Measurements from ENCODE around the gene PLEKHS1.
"Not testable (repeated sequence)": the region's sequence is repeated elsewhere in the genome, so short reads cannot be mapped to it uniquely, and the experiment has no call there.

The PLEKHS1 gene

DNA sequence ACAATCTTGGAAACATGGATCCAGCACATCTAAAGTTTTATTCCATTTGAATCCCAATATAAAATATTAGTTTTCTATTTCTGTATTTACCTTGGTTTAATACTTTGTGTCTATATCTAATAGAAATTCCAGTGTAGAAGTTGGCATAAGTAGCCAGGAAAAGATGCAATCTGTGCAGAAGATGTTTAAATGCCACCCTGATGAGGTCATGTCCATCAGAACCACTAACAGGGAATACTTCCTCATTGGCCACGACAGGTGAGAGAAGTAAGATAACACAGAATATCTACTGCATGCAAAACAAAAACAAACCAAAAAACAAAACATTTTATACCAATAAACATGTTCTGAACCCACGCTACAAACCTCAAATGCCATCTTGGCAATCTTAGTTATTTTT, 15.7 kb downstream of the PLEKHS1 start:
- H3F3A ChIP-seq (ENCODE audit: insufficient read depth, low read length) = no peaks in the 10 kb centered on the region
- no peak for TF ChIP-seq EZH2 (IDR thresholded peaks at IDR 0.05; ENCODE audit: borderline replicate concordance, low read length)
- TF ChIP-seq, protein P1, sequence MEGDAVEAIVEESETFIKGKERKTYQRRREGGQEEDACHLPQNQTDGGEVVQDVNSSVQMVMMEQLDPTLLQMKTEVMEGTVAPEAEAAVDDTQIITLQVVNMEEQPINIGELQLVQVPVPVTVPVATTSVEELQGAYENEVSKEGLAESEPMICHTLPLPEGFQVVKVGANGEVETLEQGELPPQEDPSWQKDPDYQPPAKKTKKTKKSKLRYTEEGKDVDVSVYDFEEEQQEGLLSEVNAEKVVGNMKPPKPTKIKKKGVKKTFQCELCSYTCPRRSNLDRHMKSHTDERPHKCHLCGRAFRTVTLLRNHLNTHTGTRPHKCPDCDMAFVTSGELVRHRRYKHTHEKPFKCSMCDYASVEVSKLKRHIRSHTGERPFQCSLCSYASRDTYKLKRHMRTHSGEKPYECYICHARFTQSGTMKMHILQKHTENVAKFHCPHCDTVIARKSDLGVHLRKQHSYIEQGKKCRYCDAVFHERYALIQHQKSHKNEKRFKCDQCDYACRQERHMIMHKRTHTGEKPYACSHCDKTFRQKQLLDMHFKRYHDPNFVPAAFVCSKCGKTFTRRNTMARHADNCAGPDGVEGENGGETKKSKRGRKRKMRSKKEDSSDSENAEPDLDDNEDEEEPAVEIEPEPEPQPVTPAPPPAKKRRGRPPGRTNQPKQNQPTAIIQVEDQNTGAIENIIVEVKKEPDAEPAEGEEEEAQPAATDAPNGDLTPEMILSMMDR (IDR thresholded peaks at IDR 0.05; ENCODE audit: low read length) = no peak
- H4K20me1 ChIP-seq (ENCODE audit: insufficient read depth, low read length) = no peaks in the 10 kb centered on the region
- no peak overlapping the region for H3K9ac ChIP-seq (ENCODE audit: low read length)
- H3K9me2 ChIP-seq (ENCODE audit: low read depth, low read length) = no peaks in the 10 kb centered on the region
- H3K4me2 ChIP-seq (ENCODE audit: low read length) = no peak overlapping the region
- H3K27me3 ChIP-seq (ENCODE audit: insufficient read depth, low read length) = no peaks in the 10 kb centered on the region
- no peaks in the 10 kb centered on the region for H3K79me2 ChIP-seq (ENCODE audit: insufficient read depth, low read length)
- 0 out of 2 replicates have a peak, but pooled peaks cover 2% of the 10 kb centered on the region for H3K9me3 ChIP-seq (ENCODE audit: low read length)
- no peaks in the 10 kb centered on the region; the same call in 1 of the 2 replicates for H3K36me3 ChIP-seq (ENCODE audit: insufficient read depth, low read length)
- no peaks in the 10 kb centered on the region for H3K4me1 ChIP-seq (ENCODE audit: insufficient read depth, low read length, severe bottlenecking)
- no peak overlapping the region for H3K27ac ChIP-seq (ENCODE audit: low read depth, low read length, poor library complexity, severe bottlenecking)
- no peak overlapping the region for H3K4me3 ChIP-seq (ENCODE audit: low read depth, low read length, poor library complexity, severe bottlenecking)
- H2AFZ ChIP-seq (ENCODE audit: low read length) = no peak overlapping the region

DNA sequence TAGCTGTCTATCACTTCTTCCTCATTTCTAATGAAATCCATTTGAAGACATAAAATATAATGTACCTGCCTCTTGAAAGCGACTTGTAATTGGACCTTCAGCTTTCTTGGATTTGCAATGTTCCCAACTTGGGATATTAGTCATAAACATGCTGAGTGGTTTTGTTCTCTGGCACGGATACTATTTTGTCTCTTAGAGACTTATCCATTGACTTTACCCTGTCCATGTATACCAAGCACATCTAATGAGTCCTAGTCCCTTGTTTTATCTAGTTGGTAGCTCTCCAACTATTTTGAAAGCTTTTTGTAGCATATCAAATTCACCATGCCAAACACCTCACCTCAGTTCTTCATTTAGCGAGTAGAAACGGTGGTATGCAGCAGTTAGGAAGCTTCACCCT, 18.9 kb downstream of the PLEKHS1 start:
- no peak for TF ChIP-seq EZH2 (IDR thresholded peaks at IDR 0.05; ENCODE audit: borderline replicate concordance, low read length)
- Histone ChIP-seq H3K36me3 (ENCODE audit: insufficient read depth, low read length) (no peaks in the 10 kb centered on the region), H3K4me2 (ENCODE audit: low read length) (no peak overlapping the region), H3K27me3 (ENCODE audit: insufficient read depth, low read length) (no peaks in the 10 kb centered on the region), H4K20me1 (ENCODE audit: insufficient read depth, low read length) (no peaks in the 10 kb centered on the region), H2AFZ (ENCODE audit: low read length) (no peak overlapping the region), H3K4me1 (ENCODE audit: insufficient read depth, low read length, severe bottlenecking) (no peaks in the 10 kb centered on the region), H3K9me3 (ENCODE audit: low read length) (no peaks in the 10 kb centered on the region), H3K79me2 (ENCODE audit: insufficient read depth, low read length) (no peaks in the 10 kb centered on the region), H3K4me3 (ENCODE audit: low read depth, low read length, poor library complexity, severe bottlenecking) (no peak overlapping the region), H3F3A (ENCODE audit: insufficient read depth, low read length) (no peaks in the 10 kb centered on the region), H3K9ac (ENCODE audit: low read length) (no peak overlapping the region), H3K27ac (ENCODE audit: low read depth, low read length, poor library complexity, severe bottlenecking) (no peak overlapping the region), H3K9me2 (ENCODE audit: low read depth, low read length) (no peaks in the 10 kb centered on the region)

DNA sequence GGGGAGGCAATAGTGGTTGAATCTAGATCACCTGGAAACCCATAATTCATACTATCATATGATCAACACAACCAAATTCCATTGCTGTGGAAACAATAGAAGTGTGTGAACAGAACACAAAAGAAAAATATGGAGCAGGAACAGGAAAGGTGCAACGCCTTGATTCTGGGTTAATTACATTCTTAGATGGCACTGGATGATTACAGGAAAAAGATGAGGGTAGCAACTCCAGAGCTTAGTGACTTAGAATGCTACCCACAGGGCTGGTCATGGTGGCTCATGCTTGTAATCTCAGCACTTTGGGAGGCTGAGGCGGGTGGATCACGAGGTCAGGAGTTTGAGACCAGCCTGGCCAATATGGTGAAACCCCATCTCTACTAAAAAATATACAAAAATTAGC, 19.6 kb downstream of the PLEKHS1 start:
- H3K27ac ChIP-seq (ENCODE audit: low read depth, low read length, poor library complexity, severe bottlenecking); H4K20me1 ChIP-seq (ENCODE audit: insufficient read depth, low read length); H3K79me2 ChIP-seq (ENCODE audit: insufficient read depth, low read length); H3K36me3 ChIP-seq (ENCODE audit: insufficient read depth, low read length); H3K4me1 ChIP-seq (ENCODE audit: insufficient read depth, low read length, severe bottlenecking); H3K4me3 ChIP-seq (ENCODE audit: low read depth, low read length, poor library complexity, severe bottlenecking); H3K4me2 ChIP-seq (ENCODE audit: low read length); H2AFZ ChIP-seq (ENCODE audit: low read length); H3K9ac ChIP-seq (ENCODE audit: low read length); H3K27me3 ChIP-seq (ENCODE audit: insufficient read depth, low read length); H3K9me2 ChIP-seq (ENCODE audit: low read depth, low read length); H3F3A ChIP-seq (ENCODE audit: insufficient read depth, low read length); H3K9me3 ChIP-seq (ENCODE audit: low read length): not testable (repeated sequence)

DNA sequence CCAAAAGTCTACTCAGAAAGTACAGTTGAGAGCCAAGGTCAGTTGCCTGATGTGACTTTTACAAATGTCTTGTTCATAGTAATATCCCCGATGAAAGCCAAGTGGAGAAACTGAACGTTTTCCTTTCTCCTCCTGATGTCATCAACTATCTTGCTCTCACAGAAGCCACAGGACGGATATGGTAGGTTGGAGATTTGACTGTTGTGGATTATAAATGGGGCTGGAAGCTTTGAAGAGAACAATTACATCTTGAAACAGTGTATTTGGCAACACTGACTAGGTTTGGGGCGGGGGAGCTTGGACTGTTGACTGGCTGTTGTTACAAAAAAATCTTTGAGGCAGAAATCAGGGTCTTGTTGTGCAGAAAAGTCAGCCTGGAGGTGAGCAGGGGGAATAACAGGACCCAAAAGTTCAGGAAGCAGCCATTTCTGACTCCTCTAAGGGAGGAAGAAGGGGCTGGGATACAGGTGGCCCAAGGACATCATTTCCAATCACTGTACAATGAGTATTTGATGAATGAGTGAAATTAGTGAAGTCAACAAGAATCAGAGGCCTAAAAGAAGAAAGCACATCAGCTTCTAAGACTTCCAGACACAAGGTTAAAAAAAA, 24.3 kb downstream of the PLEKHS1 start:
- Histone ChIP-seq H3K9ac (ENCODE audit: low read length) (no peak overlapping the region), H3K4me2 (ENCODE audit: low read length) (no peak overlapping the region), H2AFZ (ENCODE audit: low read length) (no peak overlapping the region), H3K79me2 (ENCODE audit: insufficient read depth, low read length) (no peaks in the 10 kb centered on the region), H4K20me1 (ENCODE audit: insufficient read depth, low read length) (no peaks in the 10 kb centered on the region), H3F3A (ENCODE audit: insufficient read depth, low read length) (no peaks in the 10 kb centered on the region), H3K9me3 (ENCODE audit: low read length) (no peaks in the 10 kb centered on the region), H3K4me1 (ENCODE audit: insufficient read depth, low read length, severe bottlenecking) (no peaks in the 10 kb centered on the region), H3K9me2 (ENCODE audit: low read depth, low read length) (no peaks in the 10 kb centered on the region), H3K27ac (ENCODE audit: low read depth, low read length, poor library complexity, severe bottlenecking) (no peak overlapping the region), H3K27me3 (ENCODE audit: insufficient read depth, low read length) (no peaks in the 10 kb centered on the region), H3K36me3 (ENCODE audit: insufficient read depth, low read length) (no peaks in the 10 kb centered on the region), H3K4me3 (ENCODE audit: low read depth, low read length, poor library complexity, severe bottlenecking) (no peak overlapping the region)
- TF ChIP-seq, protein P1 (IDR thresholded peaks at IDR 0.05; ENCODE audit: low read length) = no peak
- no peak for TF ChIP-seq EZH2 (IDR thresholded peaks at IDR 0.05; ENCODE audit: borderline replicate concordance, low read length)
